Stimulated activated CD8-positive, alpha-beta memory T cell treated with anti-CD3 and anti-CD28 coated beads, Interleukin-7, amount 100 ng/mL, for 24 hours (primary cell): ENCODE measurements around the gene ALK.

ENCODE experiments used
- DNase-seq: peaks from one replicate; pipeline ENCODE4 v3.0.0-alpha.2; 2020; ENCODE audit warnings: low read depth

Gene ALK

GRCh38 chr2:29606104-29607037 lies 315.0 kb downstream of the ALK start:
- no peak for DNase-seq

- DNase-seq: no peak
These were observed 318.0 kb downstream of the ALK start for GRCh38 chr2:29603341-29603740.

- DNase-seq: no peak
These were observed 319.5 kb downstream of the ALK start for GRCh38 chr2:29601872-29602271.

- no peak for DNase-seq
These were observed 320.1 kb downstream of the ALK start for GRCh38 chr2:29601321-29601720.

GRCh38 chr2:29599946-29600345 lies 321.4 kb downstream of the ALK start:
- no peak for DNase-seq

GRCh38 chr2:29598978-29599377 lies 322.4 kb downstream of the ALK start:
- no peak for DNase-seq

- DNase-seq: no peak
These were observed 324.4 kb downstream of the ALK start for GRCh38 chr2:29597035-29597434.

GRCh38 chr2:29596584-29596983 lies 324.8 kb downstream of the ALK start:
- no peak for DNase-seq

- DNase-seq: no peak
These were observed 329.8 kb downstream of the ALK start for GRCh38 chr2:29591600-29591999.

- DNase-seq: no peak
These were observed 331.2 kb downstream of the ALK start for GRCh38 chr2:29590211-29590610.

GRCh38 chr2:29589440-29590103 lies 331.8 kb downstream of the ALK start:
- DNase-seq: no peak

- DNase-seq: no peak
These were observed 333.8 kb downstream of the ALK start for GRCh38 chr2:29587402-29588190.

- no peak for DNase-seq
These were observed 334.5 kb downstream of the ALK start for GRCh38 chr2:29586919-29587318.

GRCh38 chr2:29583548-29584156 lies 337.7 kb downstream of the ALK start:
- no peak for DNase-seq

- no peak for DNase-seq
These were observed 338.3 kb downstream of the ALK start for GRCh38 chr2:29583104-29583503.

- no peak for DNase-seq
These were observed 339.3 kb downstream of the ALK start for GRCh38 chr2:29582062-29582461.

GRCh38 chr2:29580223-29580622 lies 341.2 kb downstream of the ALK start:
- no peak for DNase-seq

GRCh38 chr2:29579495-29580169 lies 341.8 kb downstream of the ALK start:
- DNase-seq: no peak

GRCh38 chr2:29578084-29578598 lies 343.2 kb downstream of the ALK start:
- no peak for DNase-seq

- DNase-seq: no peak
These were observed 345.2 kb downstream of the ALK start for GRCh38 chr2:29576231-29576630.

GRCh38 chr2:29575370-29575890 lies 346.0 kb downstream of the ALK start:
- no peak for DNase-seq
